Activated T-cell treated with anti-CD3 and anti-CD28 coated beads, Interleukin-2, amount 50 U/mL, for 4 hours (primary cell): ENCODE results near the gene ERFE. TPM values are rescaled to one million over a fixed set of nuclear protein-coding genes. Genes with fewer than 3 reads are reported as not detected.
"Not testable (repeated sequence)": the region's sequence is repeated elsewhere in the genome, so short reads cannot be mapped to it uniquely, and the experiment has no call there.

Experiments
- ATAC-seq, 2 donors: fragments of 200-7000 bp; cut with Tn5 transposase; one replicate each; pipeline ENCODE4 v1.10.0; 2021
- DNase-seq: peaks from one replicate; pipeline ENCODE4 v3.0.0-alpha.2; 2020
- H3K27me3 Mint-ChIP-seq: one replicate; pipeline ENCODE4 v1.8.0; 2021; ENCODE audit warnings: low read depth, mixed read lengths
- H3K36me3 Mint-ChIP-seq: one replicate; pipeline ENCODE4 v1.8.0; 2022; ENCODE audit warnings: mixed read lengths; ENCODE audit not compliant: insufficient read depth
- H3K4me1 Mint-ChIP-seq: one replicate; pipeline ENCODE4 v1.8.0; 2021; ENCODE audit warnings: low read depth, mixed read lengths
- H3K4me3 Mint-ChIP-seq: one replicate; pipeline ENCODE4 v1.8.0; 2021; ENCODE audit warnings: mild to moderate bottlenecking, moderate library complexity, mixed read lengths
- H3K9me3 Mint-ChIP-seq: one replicate; pipeline ENCODE4 v1.8.0; 2021; ENCODE audit warnings: mixed read lengths
- total RNA-seq, 3 donors: library from RNA; stranded (reverse); gene quantifications; one replicate each; pipeline ENCODE4 v1.2.1, GENCODE V29; 2021

Gene ERFE
- total RNA-seq, result under 1 TPM; 0.13 to 0.91 (median 0.22) TPM

DNA sequence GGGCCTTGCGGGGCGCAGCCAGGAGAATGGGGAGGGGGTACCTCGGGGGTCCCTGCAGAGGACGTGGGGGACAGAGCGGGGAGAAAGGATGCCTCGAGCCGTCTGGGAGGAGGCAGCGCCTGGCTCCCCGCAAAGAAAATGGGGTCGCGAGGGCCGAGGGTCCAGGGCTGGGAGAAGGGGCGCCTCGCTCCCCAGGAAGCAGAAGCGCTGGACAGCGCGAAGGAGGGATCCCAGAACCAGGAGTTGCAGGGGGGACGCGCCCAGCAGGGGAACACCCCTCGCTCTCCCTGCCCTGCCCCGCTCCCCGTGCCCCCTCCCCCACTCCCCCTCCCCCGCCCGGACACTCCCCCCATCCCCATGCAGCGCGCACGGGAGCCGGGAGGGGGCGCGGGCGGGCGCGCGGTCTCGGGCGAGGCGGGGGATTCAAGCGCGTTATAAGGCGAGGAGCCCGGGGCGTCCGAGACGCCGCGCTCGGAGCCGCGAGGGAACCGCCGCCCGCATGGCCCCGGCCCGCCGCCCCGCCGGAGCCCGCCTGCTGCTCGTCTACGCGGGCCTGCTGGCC, at the start of gene ERFE:
ERFE (plus strand) TSS at position 462 of the 562 bp plus-strand sequence; CDS start at position 500, 38 bp downstream.
- Mint-ChIP-seq H3K27me3 (peaks cover 22% of the 10 kb centered on the region), H3K4me1 (peaks cover 11% of the 10 kb centered on the region), H3K9me3 (no peaks in the 10 kb centered on the region), H3K4me3 (peak within 1 kb of the TSS; percentile 63), H3K36me3 (no peaks in the 10 kb centered on the region)
- DNase-seq (peak; percentile 37), ATAC-seq (peak; percentile 81 to 83)

DNA sequence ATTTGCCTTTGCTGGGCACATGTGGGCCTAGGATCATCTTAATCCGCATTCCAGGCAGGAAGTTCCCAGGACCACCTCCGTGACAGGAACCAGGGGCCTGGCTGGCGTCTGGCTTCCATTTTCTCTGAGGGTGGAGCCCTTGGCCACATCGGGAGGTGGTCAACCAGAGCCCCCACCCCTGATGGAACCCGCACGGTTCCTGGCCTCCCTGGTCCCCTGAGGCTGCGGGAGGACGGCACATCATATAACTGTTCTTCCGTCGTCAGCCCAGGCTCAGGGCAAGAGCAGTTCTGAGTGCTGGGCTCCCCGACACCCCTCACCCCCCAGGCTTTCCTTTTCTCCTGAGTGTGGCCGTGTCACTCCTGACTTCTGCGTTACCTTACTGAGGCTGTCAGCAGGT, 45.2 kb upstream of the ERFE start:
- Mint-ChIP-seq H3K36me3 (peaks cover 5% of the 10 kb centered on the region), H3K9me3 (peaks cover 14% of the 10 kb centered on the region), H3K4me1 (no peaks in the 10 kb centered on the region), H3K4me3 (no peak overlapping the region), H3K27me3 (no peaks in the 10 kb centered on the region)
- DNase-seq, result no peak
- no peak for ATAC-seq

DNA sequence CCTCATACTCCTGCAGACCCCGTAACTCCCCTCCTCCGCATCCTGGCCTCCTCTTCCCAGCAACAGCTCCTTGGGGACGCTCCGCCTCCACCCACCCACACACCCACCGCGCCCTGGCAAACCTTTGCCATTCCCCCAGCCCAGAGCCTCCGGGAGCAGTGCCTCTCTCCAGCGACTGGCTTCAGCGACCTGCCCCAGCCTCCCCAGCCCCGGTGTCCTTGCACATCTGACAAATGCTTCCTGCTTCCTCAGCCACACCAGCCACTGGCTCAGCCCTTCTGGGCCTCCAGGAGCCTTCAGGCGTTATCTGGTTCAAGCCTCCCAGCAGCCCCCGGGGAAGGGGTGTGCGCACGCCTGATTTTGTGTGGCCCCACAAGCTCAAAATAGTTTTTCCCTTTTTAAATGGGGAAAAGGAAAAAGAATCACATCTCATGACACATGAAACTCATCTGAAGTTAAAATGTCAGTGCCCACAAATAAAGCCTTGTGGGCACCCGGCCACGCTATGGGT, 44.4 kb upstream of the ERFE start:
- no peaks in the 10 kb centered on the region for H3K4me1 Mint-ChIP-seq
- DNase-seq (no peak), ATAC-seq (no peak)
- peaks cover 14% of the 10 kb centered on the region for H3K9me3 Mint-ChIP-seq
- peaks cover 5% of the 10 kb centered on the region for H3K36me3 Mint-ChIP-seq
- H3K27me3 Mint-ChIP-seq, result peaks cover 2% of the 10 kb centered on the region
- H3K4me3 Mint-ChIP-seq, result no peak overlapping the region

GRCh38 chr2:238114851-238115660, 43.7 kb upstream of the ERFE start:
- Mint-ChIP-seq H3K27me3 (peaks cover 2% of the 10 kb centered on the region), H3K4me3 (no peak overlapping the region), H3K36me3 (peaks cover 5% of the 10 kb centered on the region), H3K9me3 (peaks cover 14% of the 10 kb centered on the region), H3K4me1 (no peaks in the 10 kb centered on the region)
- ATAC-seq (no peak), DNase-seq (no peak)

DNA sequence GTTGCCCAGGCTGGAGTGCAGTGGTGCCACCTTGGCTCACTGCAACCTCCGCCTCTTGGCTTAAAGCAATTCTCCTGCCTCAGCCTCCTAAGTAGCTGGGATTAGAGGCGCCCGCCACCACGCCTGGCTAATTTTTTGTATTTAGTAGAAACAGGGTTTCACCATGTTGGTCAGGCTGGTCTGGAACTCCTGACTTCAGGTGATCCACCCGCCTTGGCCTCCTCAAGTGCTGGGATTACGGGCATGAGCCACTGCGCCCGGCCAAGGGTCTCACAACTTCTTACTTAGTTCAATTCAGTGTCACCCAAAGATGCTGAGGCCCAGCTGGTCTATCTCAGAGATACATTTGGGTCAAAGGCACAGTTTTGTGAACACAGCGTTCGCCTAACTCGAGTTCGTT, 43.1 kb upstream of the ERFE start:
- H3K36me3 Mint-ChIP-seq, ATAC-seq: not testable (repeated sequence)

DNA sequence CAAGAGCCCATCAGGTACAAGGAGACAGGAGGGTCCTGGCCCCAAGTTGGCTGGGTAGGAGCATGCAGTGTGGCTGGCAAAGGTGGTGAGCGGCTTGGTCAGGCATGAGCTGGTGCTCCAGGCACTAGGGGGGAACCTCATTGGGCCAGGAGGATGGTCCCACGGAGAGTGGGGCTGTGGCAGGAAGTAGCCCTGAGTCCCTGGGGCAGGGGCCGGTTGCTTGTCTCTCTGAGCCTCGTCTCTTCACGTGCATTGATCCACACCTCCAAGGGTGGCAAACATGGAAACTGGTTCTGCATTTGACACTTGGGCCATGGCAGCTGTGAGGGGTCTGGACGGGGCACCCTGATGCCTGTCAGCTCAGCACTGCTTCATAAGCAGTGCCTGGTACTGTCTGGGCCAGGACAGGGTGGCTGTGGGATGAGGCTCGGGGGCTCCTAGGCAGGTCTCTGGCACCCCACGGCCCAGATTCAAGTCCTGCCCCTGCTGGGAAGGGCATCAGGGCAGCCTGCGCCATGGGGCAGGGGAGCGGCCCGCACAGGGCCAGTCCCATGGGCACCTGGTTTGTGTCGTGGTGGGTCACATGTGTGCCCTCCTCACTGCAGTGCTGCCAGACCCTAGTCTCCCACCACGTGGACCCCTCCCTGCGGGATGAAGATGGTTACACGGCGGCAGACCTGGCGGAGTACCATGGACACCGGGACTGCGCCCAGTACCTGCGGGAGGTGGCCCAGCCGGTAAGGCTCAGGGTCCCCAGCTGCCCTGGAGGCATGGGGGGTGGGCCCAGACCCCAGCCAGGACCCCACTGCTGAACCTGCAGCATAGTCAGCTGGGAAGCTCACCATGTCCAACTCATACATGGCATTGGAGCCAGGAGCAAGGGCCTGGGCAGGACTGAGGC, 42.2 kb upstream of the ERFE start:
- no peaks in the 10 kb centered on the region for H3K4me1 Mint-ChIP-seq
- peaks cover 14% of the 10 kb centered on the region for H3K9me3 Mint-ChIP-seq
- ATAC-seq (no peak), DNase-seq (no peak)
- peaks cover 2% of the 10 kb centered on the region for H3K27me3 Mint-ChIP-seq
- peaks cover 5% of the 10 kb centered on the region for H3K36me3 Mint-ChIP-seq
- H3K4me3 Mint-ChIP-seq, result no peak overlapping the region

More for the DNA sequence above, 43.1 kb upstream of the ERFE start:
- not testable (repeated sequence) for H3K4me1 Mint-ChIP-seq, DNase-seq, H3K4me3 Mint-ChIP-seq, H3K27me3 Mint-ChIP-seq
- H3K9me3 Mint-ChIP-seq, result peaks cover 14% of the 10 kb centered on the region

DNA sequence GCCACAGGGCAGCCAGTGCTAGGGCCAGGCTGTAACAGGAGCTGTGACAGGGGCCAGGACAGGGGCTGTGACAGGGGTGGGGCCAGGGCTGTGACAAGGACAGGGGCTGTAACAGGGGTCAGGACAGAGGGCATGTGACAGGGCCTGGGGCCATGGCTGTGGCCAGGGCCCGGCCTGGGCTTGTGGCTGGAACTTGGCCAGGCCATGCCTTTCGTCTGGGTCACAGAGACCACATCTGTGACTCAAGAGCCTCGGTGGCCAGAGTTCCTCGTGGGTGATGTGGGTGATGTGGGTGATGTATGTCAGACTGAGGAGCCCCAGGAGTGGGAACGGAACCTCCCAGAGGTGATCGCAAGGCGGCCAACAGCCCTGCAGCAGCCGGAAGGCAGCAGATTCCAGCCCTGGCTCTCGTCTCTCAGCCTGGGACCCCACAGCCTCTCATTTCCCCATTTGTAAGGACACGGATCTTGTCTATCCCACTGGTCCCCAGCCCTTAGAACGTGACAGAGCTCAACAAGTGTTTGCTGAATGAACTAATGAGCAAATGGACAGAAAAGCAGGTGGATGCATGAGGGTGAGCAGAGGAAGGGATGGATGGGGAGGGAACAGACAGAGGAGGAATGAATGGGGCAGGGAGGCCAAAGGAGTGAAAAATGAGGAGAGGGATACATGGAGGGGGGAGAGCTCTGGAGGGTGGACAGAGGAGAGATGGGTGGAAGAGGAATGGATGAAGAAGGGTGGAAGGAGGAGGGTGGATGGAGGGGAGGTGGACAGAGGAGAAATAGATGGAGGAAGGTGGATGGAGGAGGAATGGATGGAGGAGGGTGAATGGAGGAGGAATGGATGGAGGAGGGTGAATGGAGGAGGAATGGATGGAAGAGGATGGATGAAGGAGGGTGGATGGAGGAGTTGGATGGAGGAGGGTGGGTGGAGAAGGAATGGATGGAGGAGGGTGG, 41.3 kb upstream of the ERFE start:
- Mint-ChIP-seq H3K9me3 (peaks cover 10% of the 10 kb centered on the region), H3K36me3 (peaks cover 5% of the 10 kb centered on the region), H3K4me3 (no peak overlapping the region), H3K27me3 (peaks cover 2% of the 10 kb centered on the region), H3K4me1 (no peaks in the 10 kb centered on the region)
- ATAC-seq, result no peak
- no peak for DNase-seq

DNA sequence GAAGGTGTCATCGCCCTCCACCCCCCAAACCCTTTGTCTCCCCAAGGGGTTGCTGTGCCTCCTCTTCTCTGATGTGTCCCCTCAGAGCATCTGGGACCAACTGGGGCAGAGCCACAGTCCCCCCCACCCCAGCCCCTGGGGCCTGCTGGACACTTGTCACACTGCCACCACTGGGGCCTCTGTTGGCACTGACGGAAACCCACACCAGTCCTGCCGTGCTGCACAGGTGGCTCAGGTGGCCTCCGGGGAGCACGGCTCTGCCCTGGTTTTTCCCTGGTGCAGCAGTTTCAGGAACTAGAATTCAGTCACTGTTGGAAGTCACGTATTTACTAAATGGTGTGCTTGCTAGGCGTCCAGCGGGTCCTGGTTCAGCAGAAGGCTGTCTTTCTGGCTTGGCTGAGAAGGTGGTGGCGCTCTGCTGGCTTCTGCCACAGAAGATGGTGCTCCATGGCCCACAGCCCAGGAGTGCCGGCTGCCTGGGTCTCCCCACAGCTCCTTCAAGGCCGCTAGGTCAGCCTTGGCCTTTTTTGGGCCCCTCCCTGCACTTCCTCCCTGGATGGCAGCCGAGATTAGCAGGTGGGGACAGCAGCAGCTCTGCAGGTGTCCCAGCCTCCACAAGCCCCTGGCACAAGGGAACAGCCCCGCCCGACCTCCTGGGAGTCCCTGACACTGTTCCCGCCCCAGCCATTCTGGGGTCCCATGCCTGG, 38.9 kb upstream of the ERFE start:
- DNase-seq, result no peak
- Mint-ChIP-seq H3K4me1 (no peaks in the 10 kb centered on the region), H3K27me3 (peaks cover 2% of the 10 kb centered on the region), H3K4me3 (no peak overlapping the region), H3K9me3 (no peaks in the 10 kb centered on the region), H3K36me3 (no peaks in the 10 kb centered on the region)
- no peak for ATAC-seq

GRCh38 chr2:238120463-238121298, 38.1 kb upstream of the ERFE start:
- Mint-ChIP-seq H3K9me3 (no peaks in the 10 kb centered on the region), H3K36me3 (no peaks in the 10 kb centered on the region), H3K4me3 (no peak overlapping the region), H3K27me3 (peaks cover 2% of the 10 kb centered on the region), H3K4me1 (no peaks in the 10 kb centered on the region)
- DNase-seq (no peak), ATAC-seq (no peak)

DNA sequence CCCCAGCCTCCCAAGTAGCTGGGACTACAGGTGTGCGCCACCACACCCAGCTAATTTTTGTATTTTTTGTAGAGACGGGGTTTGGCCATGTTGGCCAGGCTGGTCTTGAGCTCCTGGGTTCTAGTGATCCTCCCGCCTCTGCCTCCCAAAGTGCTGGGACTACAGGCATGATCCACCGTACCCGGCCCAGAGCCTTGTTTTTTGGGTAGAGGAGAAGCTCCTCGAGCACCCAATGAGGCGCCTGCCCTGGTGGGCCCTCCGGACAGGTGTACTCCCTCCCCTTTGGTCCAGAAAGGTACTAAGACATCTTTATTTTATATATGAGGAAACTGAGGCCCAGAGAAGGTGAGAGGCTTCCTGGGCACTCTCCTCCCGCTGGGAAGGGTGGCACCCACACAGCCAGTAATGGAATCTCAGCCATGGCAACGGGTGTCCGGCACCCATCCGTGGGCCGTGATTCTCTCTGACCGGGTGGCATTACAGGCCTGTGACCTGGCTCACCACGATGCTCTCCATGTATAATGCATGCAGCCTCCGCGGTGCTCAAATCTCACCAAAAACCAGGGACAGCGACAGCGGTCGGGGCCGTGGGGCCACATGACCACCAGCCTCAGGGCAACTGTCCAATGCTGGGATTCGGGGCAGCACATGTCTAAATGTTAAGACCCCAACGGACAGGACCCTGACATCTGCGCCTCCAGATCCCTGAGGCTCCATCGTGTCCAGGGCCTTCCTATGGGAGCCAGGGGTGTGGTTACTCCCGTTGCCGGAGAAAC, 37.1 kb upstream of the ERFE start:
- no peaks in the 10 kb centered on the region for H3K9me3 Mint-ChIP-seq
- H3K36me3 Mint-ChIP-seq, result no peaks in the 10 kb centered on the region
- H3K4me1 Mint-ChIP-seq, result no peaks in the 10 kb centered on the region
- DNase-seq (no peak), ATAC-seq (no peak)
- no peak overlapping the region for H3K4me3 Mint-ChIP-seq
- H3K27me3 Mint-ChIP-seq, result peaks cover 2% of the 10 kb centered on the region

- no peak for ATAC-seq
Measured at GRCh38 chr2:238122287-238123217, 36.2 kb upstream of the ERFE start.

More at GRCh38 chr2:238122287-238123217, 36.2 kb upstream of the ERFE start:
- Mint-ChIP-seq H3K4me3 (no peak overlapping the region), H3K27me3 (peaks cover 2% of the 10 kb centered on the region), H3K36me3 (no peaks in the 10 kb centered on the region), H3K9me3 (no peaks in the 10 kb centered on the region), H3K4me1 (no peaks in the 10 kb centered on the region)
- DNase-seq, result no peak
